Adrenal gland (tissue), 5 donors: ENCODE data around the gene COX14.

ENCODE experiments used
- POLR2A ChIP-seq, 2 donors: fragments of 450-650 bp; IDR thresholded peaks; one replicate each; pipeline ENCODE4 v1.6.1; 2017; ENCODE audit warnings: antibody characterized with exemption in 2 of 2, mild to moderate bottlenecking in 2 of 2, moderate library complexity in 1 of 2
- TF ChIP-seq, protein P1 (sequence below), 6 experiments: fragments of 450-650 bp in 4 of 6; fragments of 200-600 bp in 2 of 6; sonication (generic) in 1 of 6; IDR thresholded peaks; 1 replicate in 5 of 6; 2 replicates in 1 of 6; pipeline versions ENCODE4 v1.5.1 to v1.8.0; 2016 to 2021; ENCODE audit warnings: antibody characterized with exemption in 6 of 6, mild to moderate bottlenecking in 2 of 6, moderate library complexity in 1 of 6
- donor health status: DM: no; HTN: no; CAD: no.

DNA sequence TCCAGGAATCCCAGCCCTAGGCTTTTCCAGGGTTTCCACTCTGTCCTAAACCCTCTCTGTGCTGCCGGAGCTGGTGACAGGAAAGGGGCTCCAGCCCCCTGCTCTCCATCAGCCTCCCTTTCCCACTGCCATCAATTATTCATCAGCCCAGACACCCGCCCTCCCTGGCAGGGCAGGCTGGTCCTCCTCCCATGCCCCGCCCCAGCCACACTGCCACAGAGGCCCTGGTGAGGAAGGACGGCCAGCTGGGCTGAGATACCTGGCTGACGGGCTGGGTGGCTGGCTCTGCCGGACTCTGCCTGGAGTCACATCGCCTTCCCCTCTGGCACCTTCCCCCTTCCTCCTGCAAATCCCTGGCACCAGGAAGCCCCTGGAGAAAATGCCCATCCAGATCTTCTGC, 38.8 kb upstream of the COX14 start:
- TF ChIP-seq, protein P1, sequence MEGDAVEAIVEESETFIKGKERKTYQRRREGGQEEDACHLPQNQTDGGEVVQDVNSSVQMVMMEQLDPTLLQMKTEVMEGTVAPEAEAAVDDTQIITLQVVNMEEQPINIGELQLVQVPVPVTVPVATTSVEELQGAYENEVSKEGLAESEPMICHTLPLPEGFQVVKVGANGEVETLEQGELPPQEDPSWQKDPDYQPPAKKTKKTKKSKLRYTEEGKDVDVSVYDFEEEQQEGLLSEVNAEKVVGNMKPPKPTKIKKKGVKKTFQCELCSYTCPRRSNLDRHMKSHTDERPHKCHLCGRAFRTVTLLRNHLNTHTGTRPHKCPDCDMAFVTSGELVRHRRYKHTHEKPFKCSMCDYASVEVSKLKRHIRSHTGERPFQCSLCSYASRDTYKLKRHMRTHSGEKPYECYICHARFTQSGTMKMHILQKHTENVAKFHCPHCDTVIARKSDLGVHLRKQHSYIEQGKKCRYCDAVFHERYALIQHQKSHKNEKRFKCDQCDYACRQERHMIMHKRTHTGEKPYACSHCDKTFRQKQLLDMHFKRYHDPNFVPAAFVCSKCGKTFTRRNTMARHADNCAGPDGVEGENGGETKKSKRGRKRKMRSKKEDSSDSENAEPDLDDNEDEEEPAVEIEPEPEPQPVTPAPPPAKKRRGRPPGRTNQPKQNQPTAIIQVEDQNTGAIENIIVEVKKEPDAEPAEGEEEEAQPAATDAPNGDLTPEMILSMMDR (IDR thresholded peaks at IDR 0.05) = no peak
- TF ChIP-seq POLR2A (IDR thresholded peaks at IDR 0.05) = no peak
